GM23248 (cell line): ENCODE results near the gene NOTCH2. TPM values are rescaled to one million over a fixed set of nuclear protein-coding genes. Genes with fewer than 3 reads are reported as not detected.
A peak's percentile ranks its signal among the peaks of the same experiment; 100 is the strongest.

Experiments used
- DNase-seq: peaks from one replicate; pipeline ENCODE4 v3.0.0-alpha.2; 2015
- H2AFZ ChIP-seq: fragments of 200-600 bp; sonication (generic); 2 replicates; pipeline ENCODE4 v1.6.1; 2016; ENCODE audit warnings: antibody characterized with exemption
- H3F3A ChIP-seq: fragments of 200-600 bp; sonication (generic); 2 replicates; pipeline ENCODE4 v1.6.1; 2016; ENCODE audit warnings: mild to moderate bottlenecking, antibody characterized with exemption, mixed run types; ENCODE audit not compliant: insufficient read depth
- H3K27ac ChIP-seq: fragments of 200-600 bp; sonication (generic); 2 replicates; pipeline ENCODE4 v1.5.1; 2016; ENCODE audit warnings: mild to moderate bottlenecking
- H3K27me3 ChIP-seq: fragments of 200-600 bp; sonication (generic); replicated peaks from 2 replicates; pipeline ENCODE4 v1.6.1; 2016; ENCODE audit warnings: mild to moderate bottlenecking; ENCODE audit not compliant: insufficient read depth
- H3K36me3 ChIP-seq: fragments of 200-600 bp; sonication (generic); 2 replicates; pipeline ENCODE4 v1.6.1; 2016; ENCODE audit warnings: low read depth, mild to moderate bottlenecking
- H3K4me1 ChIP-seq: fragments of 200-600 bp; sonication (generic); 2 replicates; pipeline ENCODE4 v1.6.1; 2016; ENCODE audit warnings: mild to moderate bottlenecking; ENCODE audit not compliant: insufficient read depth
- H3K4me2 ChIP-seq: fragments of 200-600 bp; sonication (generic); one replicate; pipeline ENCODE4 v1.6.1; 2016; ENCODE audit warnings: mild to moderate bottlenecking; ENCODE audit not compliant: unreplicated experiment
- H3K4me3 ChIP-seq: fragments of 200-600 bp; sonication (generic); 2 replicates; pipeline ENCODE4 v1.5.1; 2016; ENCODE audit warnings: mild to moderate bottlenecking
- H3K79me2 ChIP-seq: fragments of 200-600 bp; sonication (generic); 2 replicates; pipeline ENCODE4 v1.6.1; 2016; ENCODE audit warnings: mild to moderate bottlenecking; ENCODE audit not compliant: insufficient read depth
- H3K9ac ChIP-seq: fragments of 200-600 bp; sonication (generic); 2 replicates; pipeline ENCODE4 v1.6.1; 2016; ENCODE audit warnings: mild to moderate bottlenecking
- H3K9me2 ChIP-seq: fragments of 200-600 bp; sonication (generic); 2 replicates; pipeline ENCODE4 v1.6.1; 2016; ENCODE audit warnings: mixed run types, mild to moderate bottlenecking, moderate library complexity; ENCODE audit not compliant: insufficient read depth
- H3K9me3 ChIP-seq: fragments of 200-600 bp; sonication (generic); one replicate; pipeline ENCODE4 v1.6.1; 2017; ENCODE audit warnings: low read depth
- H4K20me1 ChIP-seq: fragments of 200-600 bp; sonication (generic); 2 replicates; pipeline ENCODE4 v1.6.0; 2016; ENCODE audit not compliant: insufficient read depth
- EZH2 ChIP-seq: fragments of 200-600 bp; sonication (generic); IDR thresholded peaks from 2 replicates; pipeline ENCODE4 v1.6.1; 2018; ENCODE audit warnings: antibody characterized with exemption, mild to moderate bottlenecking; ENCODE audit not compliant: insufficient read depth, poor library complexity, severe bottlenecking
- EZH2phosphoT487 ChIP-seq: fragments of 200-600 bp; sonication (generic); IDR thresholded peaks from 2 replicates; pipeline ENCODE4 v1.6.1; 2018; ENCODE audit warnings: antibody characterized with exemption, moderate library complexity, mild to moderate bottlenecking, low read depth; ENCODE audit not compliant: insufficient read depth
- WGBS, 2 experiments: methylation state at CpG; one replicate each; pipeline ENCODE4 v1.1.6; 2015 to 2017; ENCODE audit warnings: low lambda C conversion rate in 2 of 2, low coverage in 1 of 2; ENCODE audit errors: missing lambda C conversion rate in 2 of 2; 5-methylcytosine and 5-hydroxymethylcytosine counted together
- in situ Hi-C: fragments of 300-500 bp; cut with MboI; formaldehyde crosslinking; loops from 2 replicates; pipeline ENCODE4 v1.15.0; 2020
- polyA plus RNA-seq: library from polyadenylated mRNA; unstranded; fragments of >200 nt; fragmentation: Nextera tagmentation; extraction: Ambion mirVana; gene quantifications from 2 replicates; pipeline ENCODE4 v1.2.1, GENCODE V29; 2016
- total RNA-seq: library from RNA; depleted of rRNA; stranded (reverse); fragments of >200 nt; shearing (Covaris generic); gene quantifications from 2 replicates; pipeline ENCODE4 v1.2.3, GENCODE V29; 2014

The NOTCH2 gene
- total and polyA plus RNA-seq, 2 experiments from 2014 or later = 45.2 to 136 TPM

GRCh38 chr1:119948342-119949214 is 120.9 kb downstream of the NOTCH2 start:
- WGBS, 2 experiments = 38 to 42% methylated on average over 6 of the region's 6 CpGs
- Histone ChIP-seq H4K20me1 (no peaks in the 10 kb centered on the region), H3K4me2 (no peak overlapping the region), H2AFZ (no peak overlapping the region), H3K9ac (no peak overlapping the region), H3K9me3 (no peaks in the 10 kb centered on the region), H3F3A (peaks cover 59% of the 10 kb centered on the region), H3K27ac (no peak overlapping the region; the same call in 1 of the 2 replicates), H3K36me3 (peaks cover 44% of the 10 kb centered on the region), H3K9me2 (no peaks in the 10 kb centered on the region), H3K79me2 (peaks cover 25% of the 10 kb centered on the region), H3K27me3 (no peaks in the 10 kb centered on the region), H3K4me1 (peaks cover 32% of the 10 kb centered on the region), H3K4me3 (no peak overlapping the region)
- peak; percentile 87 for DNase-seq
- in situ Hi-C loops = no loop called here
- TF ChIP-seq EZH2 (no peak), EZH2phosphoT487 (no peak)

GRCh38 chr1:119947468-119947867 is 122.0 kb downstream of the NOTCH2 start:
- peak; percentile 95 for DNase-seq
- H3K4me3 ChIP-seq = peak overlapping the region; percentile 45
- H3K9me3 ChIP-seq = no peaks in the 10 kb centered on the region
- 1 to 3% methylated on average over 3 of the region's 3 CpGs for WGBS, 2 experiments
- no peaks in the 10 kb centered on the region for H4K20me1 ChIP-seq
- H3K4me1 ChIP-seq = peaks cover 32% of the 10 kb centered on the region
- peak overlapping the region; percentile 24; the same call in 1 of the 2 replicates for H3K9ac ChIP-seq
- in situ Hi-C loops = no loop called here
- H3K4me2 ChIP-seq = peak overlapping the region; percentile 70
- H3K36me3 ChIP-seq = peaks cover 37% of the 10 kb centered on the region; the same call in 1 of the 2 replicates
- H3K27ac ChIP-seq = peak overlapping the region; percentile 55
- TF ChIP-seq EZH2phosphoT487 (no peak), EZH2 (no peak)
- no peaks in the 10 kb centered on the region for H3K27me3 ChIP-seq
- no peaks in the 10 kb centered on the region for H3K9me2 ChIP-seq
- H3K79me2 ChIP-seq = peaks cover 36% of the 10 kb centered on the region
- H2AFZ ChIP-seq = no peak overlapping the region
- peaks cover 57% of the 10 kb centered on the region for H3F3A ChIP-seq

GRCh38 chr1:119946724-119947123 is 122.7 kb downstream of the NOTCH2 start:
- DNase-seq = peak; percentile 23
- peak overlapping the region; percentile 45 for H3K4me3 ChIP-seq
- H2AFZ ChIP-seq = no peak overlapping the region
- peak overlapping the region; percentile 55 for H3K27ac ChIP-seq
- no peak for TF ChIP-seq EZH2
- TF ChIP-seq EZH2phosphoT487 = no peak
- H3K36me3 ChIP-seq = peaks cover 39% of the 10 kb centered on the region; the same call in 1 of the 2 replicates
- H3F3A ChIP-seq = peaks cover 57% of the 10 kb centered on the region
- H3K4me2 ChIP-seq = peak overlapping the region; percentile 70
- no peaks in the 10 kb centered on the region for H3K9me2 ChIP-seq
- 0 to 12% methylated on average over 1 of the region's 1 CpG for WGBS, 2 experiments
- H3K9me3 ChIP-seq = no peaks in the 10 kb centered on the region
- H3K4me1 ChIP-seq = peaks cover 32% of the 10 kb centered on the region
- no peaks in the 10 kb centered on the region for H3K27me3 ChIP-seq
- H3K9ac ChIP-seq = peak overlapping the region; percentile 24
- in situ Hi-C loops = no loop called here
- H3K79me2 ChIP-seq = peaks cover 44% of the 10 kb centered on the region
- H4K20me1 ChIP-seq = no peaks in the 10 kb centered on the region

- DNase-seq = no peak
- H3K9ac ChIP-seq = no peak overlapping the region
- no peak for TF ChIP-seq EZH2
- TF ChIP-seq EZH2phosphoT487 = no peak
- H3K4me2 ChIP-seq = no peak overlapping the region
- H3K27me3 ChIP-seq = no peaks in the 10 kb centered on the region
- 49 to 51% methylated on average over 2 of the region's 2 CpGs for WGBS, 2 experiments
- H3K9me3 ChIP-seq = no peaks in the 10 kb centered on the region
- peaks cover 44% of the 10 kb centered on the region for H3F3A ChIP-seq
- no peaks in the 10 kb centered on the region for H4K20me1 ChIP-seq
- H3K36me3 ChIP-seq = peaks cover 45% of the 10 kb centered on the region; the same call in 1 of the 2 replicates
- H3K4me3 ChIP-seq = no peak overlapping the region
- H3K27ac ChIP-seq = no peak overlapping the region
- peaks cover 76% of the 10 kb centered on the region for H3K79me2 ChIP-seq
- H3K4me1 ChIP-seq = peaks cover 29% of the 10 kb centered on the region
- H3K9me2 ChIP-seq = no peaks in the 10 kb centered on the region
- in situ Hi-C loops = no loop called here
- H2AFZ ChIP-seq = no peak overlapping the region
These were observed 126.2 kb downstream of the NOTCH2 start for GRCh38 chr1:119943216-119943615.
